Measurements from ENCODE around the gene MYL3. TPM values are rescaled to one million over a fixed set of nuclear protein-coding genes. Genes with fewer than 3 reads are reported as not detected.

The MYL3 gene
- total RNA-seq, 1 donor from 2014 or later: 3,804 TPM

DNA sequence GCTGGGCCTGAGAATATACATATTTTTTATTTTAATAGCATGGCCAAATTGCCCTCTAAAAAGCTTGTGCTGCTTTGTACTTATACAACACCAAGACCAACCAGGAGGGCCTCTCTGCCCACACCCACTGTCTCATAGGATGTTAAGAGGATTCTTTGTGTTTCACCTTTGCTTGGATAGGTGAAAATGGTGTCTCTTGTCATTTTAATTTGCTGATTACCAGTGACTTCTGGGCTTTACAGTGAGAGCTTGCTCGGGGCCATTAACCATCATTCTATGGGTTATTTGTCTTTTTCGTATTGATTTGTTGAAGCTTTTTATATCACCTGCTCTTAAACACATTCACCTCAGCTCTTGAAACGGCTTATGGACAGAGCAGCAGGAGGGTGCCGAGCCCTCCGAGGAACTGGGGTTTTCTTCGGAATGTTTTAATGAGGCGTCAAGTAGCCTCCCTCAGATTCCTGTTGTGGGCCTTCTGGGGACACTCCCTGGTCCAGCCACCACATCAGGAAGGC lies 24.8 kb upstream of the MYL3 start:
- DNase-seq (ENCODE audit: low spot score): no peak
- intact Hi-C loops (cut with DNase I): no loop called here

- DNase-seq (ENCODE audit: low spot score): no peak
- intact Hi-C loops (cut with DNase I): no loop called here
Observed at GRCh38 chr3:46885612-46886011, 22.4 kb upstream of the MYL3 start.

GRCh38 chr3:46884929-46885328 lies 21.7 kb upstream of the MYL3 start:
- intact Hi-C loops (cut with DNase I): no loop called here
- no peak for DNase-seq (ENCODE audit: low spot score)

- no peak for DNase-seq (ENCODE audit: low spot score)
- intact Hi-C loops (cut with DNase I): no loop called here
Observed at GRCh38 chr3:46884427-46884826, 21.2 kb upstream of the MYL3 start.

- no peak for DNase-seq (ENCODE audit: low spot score)
- intact Hi-C loops (cut with DNase I): no loop called here
Observed at GRCh38 chr3:46883830-46884185, 20.6 kb upstream of the MYL3 start.

- intact Hi-C loops (cut with DNase I): no loop called here
- DNase-seq (ENCODE audit: low spot score): no peak
Observed at GRCh38 chr3:46883054-46883829, 20.0 kb upstream of the MYL3 start.

DNA sequence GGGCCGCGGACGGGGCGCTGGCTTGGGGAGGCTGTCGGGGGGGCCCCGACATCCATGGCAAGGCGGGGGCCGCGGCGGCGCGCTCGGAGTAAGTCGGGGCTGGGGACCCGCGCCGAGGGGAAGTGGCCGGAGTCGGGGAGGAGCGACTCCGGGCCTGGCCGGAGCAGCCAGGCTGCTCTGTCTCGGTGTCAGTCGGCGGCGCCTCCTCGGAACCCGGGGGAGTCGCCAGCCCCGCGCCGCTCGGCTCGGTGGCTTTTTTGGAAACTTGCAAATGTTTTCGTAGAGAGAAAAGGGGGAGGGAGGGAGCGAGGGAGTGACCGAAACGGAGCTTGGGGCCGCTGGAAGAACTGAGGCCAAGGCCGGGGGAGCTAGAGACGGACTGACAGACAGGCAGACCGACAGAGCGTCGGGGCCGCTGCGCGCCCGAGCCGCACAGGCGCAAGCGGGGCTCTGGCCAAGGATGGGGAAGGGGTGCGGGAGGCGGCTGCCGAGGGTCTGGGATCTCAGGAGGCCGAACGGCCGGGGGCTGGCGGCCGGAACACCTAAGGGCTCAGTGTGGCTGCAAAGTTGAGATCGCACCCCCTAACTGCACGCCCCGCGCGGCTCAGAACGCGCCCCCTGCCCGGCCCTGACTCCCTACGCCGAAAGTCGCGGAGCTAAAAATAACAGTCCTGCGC lies 19.3 kb upstream of the MYL3 start:
- intact Hi-C loops (cut with DNase I): no loop called here
- DNase-seq (ENCODE audit: low spot score): no peak

DNA sequence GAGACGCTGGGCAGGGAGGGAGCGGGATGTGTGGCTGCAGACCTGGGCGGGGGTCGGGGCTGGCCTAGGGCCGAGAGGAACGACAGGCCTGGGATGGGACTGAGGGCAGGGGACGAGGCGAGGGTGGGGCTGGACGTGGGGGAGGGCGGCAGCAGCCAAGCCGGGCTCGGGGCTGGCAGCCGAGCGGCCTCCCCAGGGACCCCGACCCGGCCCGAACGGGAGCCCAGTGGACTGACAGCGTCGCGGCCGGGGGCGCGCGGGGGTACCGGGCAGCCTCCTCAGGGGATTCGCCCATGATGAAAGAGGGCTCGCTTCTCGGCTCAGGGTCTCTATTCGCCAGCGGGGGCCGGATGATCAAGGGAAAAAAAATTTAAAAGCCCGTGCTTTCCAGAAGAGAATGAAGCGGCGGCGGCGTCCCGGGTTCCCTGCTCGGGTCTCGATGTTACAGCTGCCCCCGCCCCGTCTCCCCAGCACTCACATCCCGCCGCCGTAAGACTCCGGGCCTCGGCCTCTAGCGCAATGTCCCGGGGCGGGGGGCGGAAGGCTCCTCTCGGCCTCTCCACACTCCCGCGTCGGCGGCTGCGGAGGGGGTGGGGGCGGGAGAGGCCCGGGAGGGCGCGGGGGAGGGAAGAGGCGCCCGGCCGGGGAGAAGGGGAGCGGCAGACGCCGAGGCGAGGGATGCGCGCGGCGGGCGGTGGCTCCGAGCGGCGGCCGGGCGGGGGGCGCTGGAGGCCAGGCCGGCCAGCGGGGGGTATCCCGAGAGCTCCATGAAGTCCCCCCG lies 18.5 kb upstream of the MYL3 start:
- no peak for DNase-seq (ENCODE audit: low spot score)
- intact Hi-C loops (cut with DNase I): no loop called here

- no peak for DNase-seq (ENCODE audit: low spot score)
- intact Hi-C loops (cut with DNase I): no loop called here
Observed at GRCh38 chr3:46880884-46881595, 17.8 kb upstream of the MYL3 start.

DNA sequence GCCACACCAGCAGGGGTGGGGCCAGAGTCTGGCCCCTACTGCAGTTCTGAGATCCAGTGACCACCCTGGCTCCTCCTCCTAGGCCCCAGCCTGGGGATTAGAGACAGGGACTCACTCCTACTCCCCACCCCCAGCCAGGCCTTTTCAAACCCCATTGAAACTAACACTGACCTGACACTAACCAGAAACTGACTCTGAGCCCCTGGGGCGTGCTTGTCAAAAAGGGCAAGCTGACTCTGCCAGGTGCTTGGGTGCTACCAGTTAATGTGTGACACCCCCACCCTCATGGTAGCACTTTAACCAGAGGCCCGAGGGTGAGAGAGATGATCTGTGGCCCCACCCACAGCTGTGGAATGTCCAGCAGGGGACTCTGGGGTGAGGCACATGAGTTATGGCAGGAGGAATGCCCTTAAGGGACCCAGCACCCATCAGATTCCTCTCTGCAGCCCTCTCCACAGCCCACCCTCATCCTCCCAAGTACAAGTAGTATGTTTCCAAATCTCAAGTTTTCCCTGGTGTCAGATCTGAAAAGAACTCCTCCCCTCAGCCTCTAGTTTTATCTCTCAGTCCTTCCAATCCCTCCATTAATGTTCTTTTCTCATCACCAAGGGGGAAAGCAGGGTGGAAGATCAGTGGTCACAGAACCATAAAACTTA lies 15.7 kb upstream of the MYL3 start:
- intact Hi-C loops (cut with DNase I): no loop called here
- DNase-seq (ENCODE audit: low spot score): no peak

GRCh38 chr3:46877406-46878125 lies 14.3 kb upstream of the MYL3 start, which contains the start of gene PTH1R:
Gene PTH1R (plus strand): TSS chr3:46877721. CDS start chr3:46883560, 5,839 bp downstream.
- DNase-seq (ENCODE audit: low spot score): no peak
- intact Hi-C loops (cut with DNase I): no loop called here

DNA sequence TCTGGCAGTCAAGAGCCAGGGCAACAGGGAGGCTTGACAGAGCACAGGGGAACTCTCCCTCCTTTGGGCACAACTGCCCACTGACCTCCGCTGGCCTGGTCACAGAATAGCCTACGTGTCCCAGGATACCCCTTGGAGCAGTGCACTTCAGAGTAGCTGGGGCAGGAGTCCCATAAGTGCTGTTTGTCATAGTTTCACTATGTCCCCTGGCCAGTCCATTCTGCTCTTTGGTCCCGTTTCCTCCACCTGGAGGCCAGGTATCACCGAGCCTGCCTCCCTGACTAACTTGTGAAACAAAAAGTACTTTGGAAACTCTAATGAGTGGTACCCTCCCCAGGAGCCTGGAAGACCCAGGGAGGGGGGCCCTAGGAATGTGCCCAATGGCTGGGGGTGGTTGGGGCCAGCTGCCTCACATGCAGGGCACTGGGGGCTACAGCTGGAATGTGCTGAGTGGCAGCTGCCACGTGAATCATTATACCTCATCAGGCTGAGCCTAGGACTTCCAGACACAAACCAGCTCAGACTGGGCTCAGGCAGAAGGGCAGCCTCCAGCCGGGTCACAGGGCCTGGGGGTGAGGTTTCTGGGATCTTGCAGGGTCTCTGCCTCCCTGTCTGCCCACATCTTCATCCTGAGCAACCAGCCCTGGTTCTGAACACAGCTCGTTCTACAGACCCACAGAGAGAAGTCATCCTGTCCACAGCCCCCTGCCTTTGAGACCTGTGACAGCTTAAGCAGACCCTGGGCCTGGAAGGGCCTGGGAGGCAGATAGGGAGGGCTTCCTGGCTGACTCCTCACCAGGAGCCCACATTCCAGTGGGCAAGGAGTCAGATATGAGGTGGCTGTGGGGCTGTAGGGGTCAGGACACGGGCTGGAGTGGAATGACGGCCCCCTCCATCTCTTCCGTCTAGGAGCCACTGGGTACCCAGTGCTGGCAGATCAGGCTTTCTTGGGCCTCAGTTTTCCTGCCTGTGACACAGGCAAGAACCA lies 13.4 kb upstream of the MYL3 start:
- intact Hi-C loops (cut with DNase I): no loop called here

GRCh38 chr3:46875560-46875959 lies 12.3 kb upstream of the MYL3 start:
- intact Hi-C loops (cut with DNase I): no loop called here
- DNase-seq (ENCODE audit: low spot score): no peak

More for the DNA sequence above, 13.4 kb upstream of the MYL3 start:
- no peak for DNase-seq (ENCODE audit: low spot score)

DNA sequence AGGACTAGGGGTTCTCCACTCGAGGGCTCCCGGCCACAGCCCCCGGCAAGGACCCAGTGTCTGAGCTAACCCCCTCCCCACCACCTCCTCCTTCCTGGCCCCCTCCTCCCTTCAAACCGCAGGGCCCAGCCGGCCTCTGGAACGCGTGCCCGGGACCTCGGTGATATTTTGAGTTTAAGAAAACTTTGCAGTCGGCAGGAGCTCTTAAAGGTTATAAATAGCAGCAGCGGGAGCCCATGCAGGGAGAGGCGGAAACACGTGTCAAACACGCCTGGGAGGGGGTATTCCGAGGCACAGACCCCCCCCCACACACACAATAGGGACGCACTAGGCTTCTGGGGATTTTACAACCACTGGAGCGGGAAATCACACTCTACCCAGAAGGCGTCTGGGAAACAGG lies 11.2 kb upstream of the MYL3 start:
- intact Hi-C loops (cut with DNase I): no loop called here
- DNase-seq (ENCODE audit: low spot score): no peak

DNA sequence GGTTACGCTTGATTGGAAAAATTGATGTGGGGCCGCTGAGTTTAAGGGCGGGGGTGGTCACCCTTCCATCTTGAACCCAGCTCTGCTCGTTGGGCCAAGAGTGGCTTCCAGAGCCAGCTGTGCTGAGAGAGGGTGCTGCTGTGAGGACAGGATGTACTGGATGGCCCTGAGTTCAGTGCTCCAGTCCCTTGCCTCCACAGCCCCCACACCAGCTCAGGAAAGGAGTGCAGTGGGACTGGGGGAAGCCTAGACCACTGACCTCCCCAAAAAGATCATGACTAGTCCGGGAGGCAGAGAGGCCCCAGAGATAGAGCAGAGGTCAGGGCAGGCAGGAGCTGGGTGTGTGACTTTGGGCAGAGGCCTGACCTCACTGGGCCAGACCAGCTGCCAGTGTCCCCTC lies 10.3 kb upstream of the MYL3 start:
- intact Hi-C loops (cut with DNase I): no loop called here

DNA sequence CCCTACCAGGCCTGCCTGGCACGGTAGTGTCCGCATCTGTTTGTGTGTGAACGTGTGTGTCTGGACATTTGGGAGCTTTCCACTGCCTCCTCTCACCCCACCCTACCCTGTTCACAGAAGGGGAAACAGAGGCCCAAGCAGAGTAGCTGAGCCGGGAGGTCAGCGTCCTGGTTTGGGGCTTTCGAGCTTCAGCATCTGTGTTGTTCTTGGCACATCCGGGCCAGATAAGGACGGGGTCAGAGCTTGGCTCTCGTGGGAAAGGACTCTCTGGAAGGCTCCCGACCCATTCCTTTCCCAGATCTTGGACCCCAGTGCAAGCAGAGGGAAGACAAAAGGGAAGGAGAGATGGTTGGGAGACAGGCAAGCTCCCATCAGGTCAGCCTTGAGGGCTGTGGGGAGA lies 8.0 kb upstream of the MYL3 start:
- intact Hi-C loops (cut with DNase I): no loop called here
- no peak for DNase-seq (ENCODE audit: low spot score)

More for the DNA sequence above, 10.3 kb upstream of the MYL3 start:
- DNase-seq (ENCODE audit: low spot score): no peak

- DNase-seq (ENCODE audit: low spot score): no peak
- intact Hi-C loops (cut with DNase I): no loop called here
Observed at GRCh38 chr3:46870651-46871050, 7.4 kb upstream of the MYL3 start.

Measured in cardiac septum (tissue), 1 donor.